Raji (cell line): ENCODE results near the gene ADI1.

Experiments
- POLR2A ChIP-seq: IDR thresholded peaks from 2 replicates; pipeline ENCODE4 v1.6.1; 2011; ENCODE audit warnings: low read depth, low read length, control low read depth; ENCODE audit not compliant: insufficient read depth

Gene ADI1

GRCh38 chr2:3513026-3513810, 6.1 kb downstream of the ADI1 start:
- TF ChIP-seq POLR2A = no peak

GRCh38 chr2:3512086-3512485, 7.2 kb downstream of the ADI1 start:
- TF ChIP-seq POLR2A = no peak

GRCh38 chr2:3505771-3506170, 13.6 kb downstream of the ADI1 start:
- no peak for TF ChIP-seq POLR2A

- no peak for TF ChIP-seq POLR2A
Observed at GRCh38 chr2:3504741-3505140, 14.6 kb downstream of the ADI1 start.

GRCh38 chr2:3503483-3503882, 15.8 kb downstream of the ADI1 start:
- no peak for TF ChIP-seq POLR2A

GRCh38 chr2:3503046-3503445, 16.3 kb downstream of the ADI1 start:
- no peak for TF ChIP-seq POLR2A

GRCh38 chr2:3500326-3500899, 18.9 kb downstream of the ADI1 start:
- TF ChIP-seq POLR2A = no peak

- no peak for TF ChIP-seq POLR2A
Observed at GRCh38 chr2:3498783-3499394, 20.4 kb downstream of the ADI1 start.

- TF ChIP-seq POLR2A = no peak
Observed at GRCh38 chr2:3494984-3495666, 24.2 kb downstream of the ADI1 start.

- no peak for TF ChIP-seq POLR2A
Observed at GRCh38 chr2:3493615-3494007, 25.7 kb downstream of the ADI1 start.

GRCh38 chr2:3492951-3493614, 26.2 kb downstream of the ADI1 start:
- no peak for TF ChIP-seq POLR2A

GRCh38 chr2:3491716-3492474, 27.4 kb downstream of the ADI1 start:
- no peak for TF ChIP-seq POLR2A

- no peak for TF ChIP-seq POLR2A
Observed at GRCh38 chr2:3491306-3491705, 28.0 kb downstream of the ADI1 start.

GRCh38 chr2:3490191-3491170, 28.9 kb downstream of the ADI1 start:
- no peak for TF ChIP-seq POLR2A

- no peak for TF ChIP-seq POLR2A
Observed at GRCh38 chr2:3489764-3490115, 29.6 kb downstream of the ADI1 start.
